GM06990 (cell line): Measurements from ENCODE around the gene FOXC2.

Experiments used
- DNase-seq: peaks from one replicate; pipeline ENCODE4 v3.0.0-alpha.2; 2011; ENCODE audit not compliant: insufficient read length; ENCODE audit errors: extremely low read depth
- H3K27me3 ChIP-seq: replicated peaks from 2 replicates; pipeline ENCODE4 v1.6.0; 2011; ENCODE audit warnings: low read length; ENCODE audit not compliant: control insufficient read depth, insufficient read depth
- H3K36me3 ChIP-seq: 2 replicates; pipeline ENCODE4 v1.5.1; 2011; ENCODE audit warnings: low read length; ENCODE audit not compliant: control insufficient read depth, insufficient read depth
- H3K4me3 ChIP-seq: replicated peaks from 2 replicates; pipeline ENCODE4 v1.5.1; 2011; ENCODE audit warnings: low read depth, mild to moderate bottlenecking, control low read depth, low read length
- CTCF ChIP-seq: IDR thresholded peaks from 2 replicates; pipeline ENCODE4 v1.5.1; 2011; ENCODE audit warnings: low read length, control low read depth, mild to moderate bottlenecking, inconsistent platforms; ENCODE audit not compliant: insufficient read depth, poor library complexity, severe bottlenecking

FOXC2 gene

DNA sequence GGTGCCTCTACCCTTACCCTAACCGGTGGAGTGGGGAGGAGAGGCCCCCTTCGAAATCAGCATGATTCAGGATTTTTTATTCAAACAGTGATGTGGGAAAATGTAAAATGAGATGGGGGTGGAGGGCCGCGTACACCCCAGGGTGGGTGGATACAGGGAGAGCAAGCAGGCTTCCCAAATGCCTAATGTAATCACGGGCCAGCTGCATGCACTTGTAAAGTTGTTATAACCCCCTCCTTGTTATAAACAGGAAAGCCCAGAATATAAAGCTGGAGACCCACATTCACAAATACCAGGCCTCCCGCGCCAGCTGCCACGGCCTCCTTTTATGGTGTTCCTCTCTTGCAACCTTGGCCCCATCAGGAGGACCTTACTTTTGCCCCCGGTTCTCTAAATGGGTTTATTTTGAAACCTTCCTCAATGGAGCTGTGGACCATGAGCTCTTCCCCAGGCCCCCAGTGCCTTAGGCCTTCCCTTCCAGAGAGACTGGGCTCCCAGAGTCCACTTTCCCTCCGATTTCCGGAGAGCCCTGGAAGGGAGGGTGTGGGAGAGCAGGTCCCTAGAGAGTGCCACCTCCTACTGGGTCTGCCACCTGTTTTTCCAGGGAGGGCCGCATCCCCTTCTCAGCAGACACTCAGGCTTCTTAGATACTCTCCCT, 10.8 kb downstream of the FOXC2 start:
- DNase-seq = no peak
- TF ChIP-seq CTCF = no peak
- H3K27me3 ChIP-seq = no peaks in the 10 kb centered on the region; the same call in 1 of the 2 replicates
- H3K4me3 ChIP-seq = no peak overlapping the region
- no peaks in the 10 kb centered on the region for H3K36me3 ChIP-seq

DNA sequence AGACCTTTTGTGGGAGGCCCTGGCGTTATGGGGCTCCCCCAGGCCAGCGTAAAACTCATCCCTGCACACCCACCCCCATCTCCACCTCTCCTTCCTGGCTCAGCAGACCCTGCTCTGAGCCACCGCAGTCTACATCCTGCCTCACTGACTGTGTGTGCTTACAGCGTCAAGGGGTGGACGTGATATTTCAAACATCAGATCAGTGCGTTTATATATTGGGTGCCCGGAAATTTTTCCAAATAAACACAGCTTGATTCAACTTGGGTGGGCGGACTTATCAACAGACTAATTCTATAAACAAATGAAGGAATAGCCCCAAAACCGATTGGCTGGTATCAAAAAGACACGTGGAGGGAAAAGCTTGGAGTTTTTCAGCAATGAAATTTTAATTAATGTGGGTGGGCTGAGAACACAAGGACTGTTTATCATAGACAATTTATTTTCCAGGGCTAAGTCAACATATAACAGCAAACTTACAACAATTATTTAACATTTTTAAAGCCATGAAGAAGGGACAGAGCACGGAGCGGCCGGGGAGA, 11.5 kb downstream of the FOXC2 start, which contains the start of gene FOXL1:
TSS of gene FOXL1 (plus strand) at position 489 of the 539 bp plus-strand sequence. CDS start 175 bp downstream, outside the sequence.
- TF ChIP-seq CTCF = no peak
- no peaks in the 10 kb centered on the region for H3K36me3 ChIP-seq
- H3K4me3 ChIP-seq = no peak within 1 kb of the TSS
- DNase-seq = no peak
- no peaks in the 10 kb centered on the region; the same call in 1 of the 2 replicates for H3K27me3 ChIP-seq

DNA sequence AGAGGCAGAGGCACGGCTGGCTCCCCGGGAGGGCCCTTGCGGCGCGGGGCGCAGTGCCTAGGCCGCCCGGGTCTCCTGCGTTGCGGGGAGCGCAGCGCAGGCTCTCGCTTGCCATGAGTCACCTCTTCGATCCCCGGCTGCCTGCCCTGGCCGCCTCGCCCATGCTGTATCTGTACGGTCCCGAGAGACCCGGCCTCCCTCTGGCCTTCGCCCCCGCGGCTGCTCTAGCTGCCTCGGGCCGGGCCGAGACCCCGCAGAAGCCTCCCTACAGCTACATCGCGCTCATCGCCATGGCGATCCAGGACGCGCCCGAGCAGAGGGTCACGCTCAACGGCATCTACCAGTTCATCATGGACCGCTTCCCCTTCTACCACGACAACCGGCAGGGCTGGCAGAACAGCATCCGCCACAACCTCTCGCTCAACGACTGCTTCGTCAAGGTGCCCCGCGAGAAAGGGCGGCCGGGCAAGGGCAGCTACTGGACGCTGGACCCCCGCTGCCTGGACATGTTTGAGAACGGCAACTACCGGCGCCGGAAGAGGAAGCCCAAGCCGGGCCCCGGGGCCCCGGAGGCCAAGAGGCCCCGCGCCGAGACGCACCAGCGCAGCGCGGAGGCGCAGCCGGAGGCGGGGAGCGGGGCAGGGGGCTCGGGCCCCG, 12.1 kb downstream of the FOXC2 start:
- TF ChIP-seq CTCF = no peak
- no peak for DNase-seq
- Histone ChIP-seq H3K36me3 (no peaks in the 10 kb centered on the region), H3K4me3 (no peak overlapping the region), H3K27me3 (no peaks in the 10 kb centered on the region; the same call in 1 of the 2 replicates)

DNA sequence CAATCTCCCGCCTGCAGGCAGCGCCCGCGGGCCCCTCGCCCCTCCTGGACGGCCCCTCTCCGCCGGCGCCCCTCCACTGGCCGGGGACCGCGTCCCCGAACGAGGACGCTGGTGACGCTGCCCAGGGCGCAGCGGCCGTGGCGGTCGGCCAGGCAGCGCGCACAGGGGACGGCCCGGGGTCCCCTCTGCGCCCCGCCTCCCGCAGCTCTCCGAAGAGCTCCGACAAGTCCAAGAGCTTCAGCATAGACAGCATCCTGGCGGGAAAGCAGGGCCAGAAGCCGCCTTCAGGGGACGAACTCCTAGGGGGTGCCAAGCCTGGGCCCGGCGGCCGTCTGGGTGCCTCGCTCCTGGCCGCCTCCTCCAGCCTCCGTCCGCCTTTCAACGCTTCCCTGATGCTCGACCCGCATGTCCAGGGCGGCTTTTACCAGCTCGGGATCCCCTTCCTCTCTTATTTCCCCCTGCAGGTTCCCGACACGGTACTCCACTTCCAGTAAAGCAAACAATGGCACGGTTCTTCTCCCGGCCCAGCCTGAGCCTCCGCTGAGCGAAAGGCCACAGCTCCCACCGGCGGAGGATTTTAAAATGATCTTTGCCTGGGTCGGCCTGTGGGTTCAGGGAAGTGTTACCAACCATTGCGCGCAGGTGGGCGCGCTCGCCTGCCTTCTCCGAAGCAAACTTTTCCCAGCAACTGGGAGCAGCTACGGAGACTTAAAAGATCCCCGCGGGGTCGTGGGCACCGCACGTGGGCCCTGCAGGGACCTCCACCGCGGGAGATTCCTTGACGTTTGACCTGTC, 12.8 kb downstream of the FOXC2 start:
- TF ChIP-seq CTCF = no peak
- DNase-seq = no peak
- H3K27me3 ChIP-seq = no peaks in the 10 kb centered on the region; the same call in 1 of the 2 replicates
- no peak overlapping the region for H3K4me3 ChIP-seq
- no peaks in the 10 kb centered on the region for H3K36me3 ChIP-seq

DNA sequence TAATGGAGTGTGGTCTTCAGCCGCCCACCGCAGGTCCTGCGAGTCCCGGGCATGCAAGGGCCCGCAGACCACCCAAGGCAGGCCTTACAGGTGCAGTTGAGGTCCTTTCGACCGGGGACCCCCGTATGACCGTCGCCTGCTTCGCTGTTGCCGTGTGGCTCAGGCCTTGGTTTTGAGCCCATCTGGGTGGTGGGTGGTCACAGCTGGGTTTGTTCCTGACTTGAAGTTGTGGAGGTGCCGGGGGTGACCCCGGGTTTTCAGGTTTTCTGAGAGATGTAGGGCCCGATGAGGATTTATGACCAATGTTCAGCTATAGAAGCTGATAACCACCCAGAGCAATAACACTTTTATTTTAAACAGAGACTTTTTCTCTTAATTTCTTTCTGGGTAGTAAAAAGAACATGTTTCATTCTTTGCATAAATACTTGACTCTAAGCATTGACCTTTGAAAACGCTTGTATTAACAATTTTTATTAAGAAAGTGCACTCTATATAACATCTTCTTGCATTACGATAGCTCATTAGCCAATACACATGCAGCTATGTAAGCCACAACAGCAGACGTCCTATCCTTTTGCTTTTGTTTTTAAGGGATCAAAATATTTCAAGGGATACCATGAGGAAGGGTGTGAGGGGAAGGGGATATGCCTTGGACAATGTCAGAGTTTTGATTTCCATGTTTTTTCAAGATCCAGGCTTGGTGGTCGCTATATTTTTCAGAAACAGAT, 13.6 kb downstream of the FOXC2 start:
- Histone ChIP-seq H3K36me3 (no peaks in the 10 kb centered on the region), H3K4me3 (no peak overlapping the region), H3K27me3 (no peaks in the 10 kb centered on the region; the same call in 1 of the 2 replicates)
- no peak for DNase-seq
- no peak for TF ChIP-seq CTCF
